K562 (cell line): ENCODE measurements around the gene POLR1A. TPM values are rescaled to one million over a fixed set of nuclear protein-coding genes. Genes with fewer than 3 reads are reported as not detected.

Experiments used
- CXXC5 ChIP-seq: fragments of 250-450 bp; sonication (Bioruptor Pico); IDR thresholded peaks from 2 replicates; pipeline ENCODE4 v1.8.0; 2022; ENCODE audit warnings: inconsistent platforms, mild to moderate bottlenecking, moderate library complexity
- HMBOX1 ChIP-seq: sonication (generic); IDR thresholded peaks from 2 replicates; pipeline ENCODE4 v1.6.1; 2016
- HMG20A ChIP-seq: fragments of 450-650 bp; formaldehyde crosslinking; conservative IDR thresholded peaks from 2 replicates; pipeline ENCODE4 v1.4.0; 2020; ENCODE audit warnings: mild to moderate bottlenecking, mixed read lengths
- NBN ChIP-seq: fragments of 450-650 bp; IDR thresholded peaks from 2 replicates; pipeline ENCODE4 v1.6.1; 2016; ENCODE audit warnings: low read depth, mild to moderate bottlenecking
- PATZ1 ChIP-seq: fragments of 250-450 bp; sonication (Bioruptor Pico); IDR thresholded peaks from 2 replicates; pipeline ENCODE4 v1.5.0; 2020; ENCODE audit warnings: mild to moderate bottlenecking, borderline replicate concordance
- RBM39 ChIP-seq: fragments of 200-400 bp; formaldehyde crosslinking; optimal IDR thresholded peaks from 2 replicates; pipeline ENCODE3; 2018; ENCODE audit warnings: low read depth, low read length
- RCOR1 ChIP-seq, 2 experiments: IDR thresholded peaks; 2 replicates each; pipeline ENCODE4 v1.6.1; 2012; ENCODE audit warnings: low read depth in 2 of 2, low read length in 2 of 2, borderline replicate concordance in 1 of 2, improper control_type of control experiment in 1 of 2
- SIX5 ChIP-seq, 2 experiments: IDR thresholded peaks; 2 replicates each; pipeline ENCODE4 v1.6.1; 2011; ENCODE audit warnings: low read length in 2 of 2, borderline replicate concordance in 1 of 2, low read depth in 1 of 2, mild to moderate bottlenecking in 1 of 2, moderate library complexity in 1 of 2; ENCODE audit not compliant: insufficient read depth in 1 of 2
- SREBF2 ChIP-seq: sonication (generic); formaldehyde crosslinking; IDR thresholded peaks from 2 replicates; pipeline ENCODE4 v1.4.0; 2020; ENCODE audit warnings: mild to moderate bottlenecking, missing genetic modification reagents
- ZNF384 ChIP-seq: IDR thresholded peaks from 2 replicates; pipeline ENCODE4 v1.6.1; 2012; ENCODE audit warnings: low read depth, low read length, improper control_type of control experiment
- ZNF449 ChIP-seq: fragments of 250-450 bp; sonication (Bioruptor Pico); IDR thresholded peaks from 2 replicates; pipeline ENCODE4 v1.8.0; 2022; ENCODE audit warnings: moderate library complexity, mild to moderate bottlenecking, inconsistent platforms
- polyA plus RNA-seq, 8 experiments: library from polyadenylated mRNA; depleted of rRNA in 4 of 8; stranded (reverse) in 5 of 8; unstranded in 3 of 8; fragments of >200 nt; fragmentation: Nextera tagmentation in 2 of 8; fragmentation: Illumina TruSeq in 1 of 8; extraction: Ambion mirVana in 2 of 8; extraction: Trizol in 1 of 8; gene quantifications; 2 replicates each; pipeline versions ENCODE4 v1.2.1 to v1.2.3, GENCODE V29; 2011 to 2014; ENCODE audit warnings: inconsistent platforms in 1 of 8, missing spikeins in 1 of 8
- total RNA-seq, 7 experiments: library from RNA; depleted of rRNA in 6 of 7; stranded (reverse); fragments of >200 nt in 6 of 7; fragmentation: Illumina TruSeq in 2 of 7; extraction: Trizol in 2 of 7; gene quantifications; 2 replicates each; pipeline versions ENCODE4 v1.2.1 to v1.2.3, GENCODE V29; 2011 to 2021; ENCODE audit warnings: low replicate concordance in 1 of 7
- TF ChIP-seq, protein P1 (sequence below): fragments of 250-450 bp; sonication (Bioruptor Pico); IDR thresholded peaks from 2 replicates; pipeline ENCODE4 v1.8.0; 2021; ENCODE audit warnings: moderate library complexity, mild to moderate bottlenecking, inconsistent platforms

Gene POLR1A
- total and polyA plus RNA-seq, 9 of the 15 experiments (the other 6 are each of a cell fraction or from before 2014, with no cell fraction given): 3.0 to 72.1 (median 21.8) TPM

- TF ChIP-seq CXXC5 (CRISPR knock-in tag) (no peak), NBN (no peak), HMBOX1 (no peak), HMG20A (CRISPR knock-in tag) (no peak), SREBF2 (CRISPR knock-in tag) (no peak), RCOR1 (IDR thresholded peaks at IDR 0.05; ENCODE audit: borderline replicate concordance in 1 of 2, low read depth in 2 of 2, low read length in 2 of 2) (no peak), RBM39 (no peak), ZNF449 (no peak), SIX5 (IDR thresholded peaks at IDR 0.05; ENCODE audit: borderline replicate concordance in 1 of 2, insufficient read depth in 1 of 2, low read depth in 1 of 2, low read length in 2 of 2) (no peak), ZNF384 (no peak), PATZ1 (CRISPR knock-in tag) (no peak)
- TF ChIP-seq, protein P1, sequence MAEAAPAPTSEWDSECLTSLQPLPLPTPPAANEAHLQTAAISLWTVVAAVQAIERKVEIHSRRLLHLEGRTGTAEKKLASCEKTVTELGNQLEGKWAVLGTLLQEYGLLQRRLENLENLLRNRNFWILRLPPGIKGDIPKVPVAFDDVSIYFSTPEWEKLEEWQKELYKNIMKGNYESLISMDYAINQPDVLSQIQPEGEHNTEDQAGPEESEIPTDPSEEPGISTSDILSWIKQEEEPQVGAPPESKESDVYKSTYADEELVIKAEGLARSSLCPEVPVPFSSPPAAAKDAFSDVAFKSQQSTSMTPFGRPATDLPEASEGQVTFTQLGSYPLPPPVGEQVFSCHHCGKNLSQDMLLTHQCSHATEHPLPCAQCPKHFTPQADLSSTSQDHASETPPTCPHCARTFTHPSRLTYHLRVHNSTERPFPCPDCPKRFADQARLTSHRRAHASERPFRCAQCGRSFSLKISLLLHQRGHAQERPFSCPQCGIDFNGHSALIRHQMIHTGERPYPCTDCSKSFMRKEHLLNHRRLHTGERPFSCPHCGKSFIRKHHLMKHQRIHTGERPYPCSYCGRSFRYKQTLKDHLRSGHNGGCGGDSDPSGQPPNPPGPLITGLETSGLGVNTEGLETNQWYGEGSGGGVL (CRISPR knock-in tag): no peak
These were observed 124.0 kb downstream of the POLR1A start (continued) for GRCh38 chr2:85981579-85982247.
